GM12892 (cell line): ENCODE results near the gene SCUBE3.

Experiments used
- POLR2A ChIP-seq: IDR thresholded peaks from 2 replicates; pipeline ENCODE4 v1.6.1; 2011; ENCODE audit warnings: low read depth, low read length, control low read depth
- TAF1 ChIP-seq: IDR thresholded peaks from 2 replicates; pipeline ENCODE4 v1.6.1; 2011; ENCODE audit warnings: low read depth, mild to moderate bottlenecking, control low read depth, low read length, borderline replicate concordance

DNA sequence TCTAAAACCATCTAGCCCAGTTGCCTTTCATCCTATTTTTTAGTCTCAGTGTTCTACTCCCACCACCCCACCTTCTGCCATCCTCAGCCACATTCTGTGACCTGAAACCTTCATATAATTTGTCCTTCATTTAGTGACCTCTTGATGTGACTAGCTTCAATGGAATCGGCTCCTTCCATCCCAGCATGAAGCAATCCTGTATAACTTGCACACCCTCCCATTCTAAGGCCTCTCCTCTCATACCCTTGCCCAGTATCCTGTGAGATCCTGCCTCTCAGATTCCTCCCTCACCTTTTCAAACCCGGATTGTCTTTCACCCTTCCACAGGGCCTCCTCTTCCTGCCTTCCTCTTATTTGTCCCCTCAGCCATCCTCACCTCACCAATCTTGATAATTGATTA, 48.8 kb downstream of the SCUBE3 start:
- TF ChIP-seq POLR2A (no peak), TAF1 (no peak)
